GM13976 (cell line): Measurements from ENCODE around the gene HES7.

Experiments
- DNase-seq: peaks from one replicate; pipeline ENCODE4 v3.0.0; 2012; ENCODE audit warnings: low spot score
- in situ Hi-C: fragments of 300-500 bp; cut with MboI; formaldehyde crosslinking; loops from one replicate; pipeline ENCODE4 v1.12.0; 2022; ENCODE audit warnings: low sequenced_read_pairs, mixed read lengths, inconsistent platforms; ENCODE audit not compliant: unreplicated experiment
- TF ChIP-seq, protein P1 (sequence below): IDR thresholded peaks from 2 replicates; pipeline ENCODE4 v1.5.1; 2012; ENCODE audit warnings: borderline replicate concordance, mild to moderate bottlenecking; ENCODE audit not compliant: insufficient read depth; ENCODE audit errors: extremely low read depth, missing control alignments, control extremely low read depth

Gene HES7

DNA sequence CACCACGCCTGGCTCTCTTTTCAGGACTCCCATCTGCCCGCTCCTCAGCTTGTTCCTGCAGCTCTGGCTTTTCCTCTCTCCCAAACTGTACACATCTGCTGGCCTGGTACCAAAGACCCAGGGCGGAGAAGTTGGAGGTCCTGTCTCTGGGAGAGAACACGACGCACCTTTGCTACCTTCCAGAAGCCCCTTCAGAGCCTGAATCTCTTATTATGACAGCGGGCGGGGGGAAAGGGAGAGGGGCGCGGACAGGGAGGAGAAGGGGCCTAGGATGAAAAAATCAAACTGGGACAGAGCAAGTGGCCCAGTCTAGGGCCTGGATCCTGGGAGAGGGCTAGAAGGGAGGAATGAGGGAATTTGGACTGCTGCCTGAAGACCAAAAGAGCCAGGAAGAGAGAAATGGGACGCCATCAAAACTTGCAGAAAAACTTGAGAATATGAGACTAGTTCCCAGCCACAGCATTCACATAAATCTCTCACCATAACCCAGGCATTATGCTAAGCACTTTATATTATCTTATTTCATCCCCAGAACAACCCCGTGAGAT lies 30.8 kb upstream of the HES7 start:
- DNase-seq, result no peak
- TF ChIP-seq, protein P1, sequence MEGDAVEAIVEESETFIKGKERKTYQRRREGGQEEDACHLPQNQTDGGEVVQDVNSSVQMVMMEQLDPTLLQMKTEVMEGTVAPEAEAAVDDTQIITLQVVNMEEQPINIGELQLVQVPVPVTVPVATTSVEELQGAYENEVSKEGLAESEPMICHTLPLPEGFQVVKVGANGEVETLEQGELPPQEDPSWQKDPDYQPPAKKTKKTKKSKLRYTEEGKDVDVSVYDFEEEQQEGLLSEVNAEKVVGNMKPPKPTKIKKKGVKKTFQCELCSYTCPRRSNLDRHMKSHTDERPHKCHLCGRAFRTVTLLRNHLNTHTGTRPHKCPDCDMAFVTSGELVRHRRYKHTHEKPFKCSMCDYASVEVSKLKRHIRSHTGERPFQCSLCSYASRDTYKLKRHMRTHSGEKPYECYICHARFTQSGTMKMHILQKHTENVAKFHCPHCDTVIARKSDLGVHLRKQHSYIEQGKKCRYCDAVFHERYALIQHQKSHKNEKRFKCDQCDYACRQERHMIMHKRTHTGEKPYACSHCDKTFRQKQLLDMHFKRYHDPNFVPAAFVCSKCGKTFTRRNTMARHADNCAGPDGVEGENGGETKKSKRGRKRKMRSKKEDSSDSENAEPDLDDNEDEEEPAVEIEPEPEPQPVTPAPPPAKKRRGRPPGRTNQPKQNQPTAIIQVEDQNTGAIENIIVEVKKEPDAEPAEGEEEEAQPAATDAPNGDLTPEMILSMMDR, result no peak
- in situ Hi-C loops, result no loop called here

DNA sequence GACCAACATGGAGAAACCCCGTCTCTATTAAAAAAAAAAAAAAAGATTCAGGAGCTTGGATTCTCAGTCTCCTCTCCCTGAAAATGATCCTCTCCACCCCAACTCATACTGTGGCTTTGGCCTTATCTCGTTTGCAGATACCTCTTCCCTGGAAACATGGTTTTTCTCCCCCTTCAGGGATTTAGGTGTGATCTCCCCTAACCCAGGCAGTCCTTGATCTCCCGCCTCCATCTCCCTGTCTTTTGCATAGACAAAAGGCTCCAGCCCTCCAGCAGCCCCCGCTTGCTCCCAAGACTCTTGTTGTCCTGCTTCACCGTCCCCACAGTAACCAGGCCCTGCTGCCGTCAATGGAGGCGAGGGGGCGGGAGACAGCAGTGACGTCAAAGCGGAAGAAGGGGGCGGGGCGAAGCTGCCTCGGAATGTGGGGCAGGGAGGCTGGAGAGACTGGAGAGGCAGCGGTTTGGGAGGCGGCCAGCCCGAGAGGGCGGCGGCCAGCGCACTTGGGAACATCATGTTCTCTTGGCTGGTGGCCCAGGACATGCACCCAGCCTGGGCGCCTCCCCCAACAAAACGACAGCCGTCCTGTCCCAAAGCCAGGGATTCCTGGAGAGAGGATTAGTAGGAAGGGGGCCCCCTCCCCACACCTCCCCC lies 30.2 kb upstream of the HES7 start:
- TF ChIP-seq, protein P1, result no peak
- in situ Hi-C loops, result no loop called here
- DNase-seq, result peak; percentile 70

DNA sequence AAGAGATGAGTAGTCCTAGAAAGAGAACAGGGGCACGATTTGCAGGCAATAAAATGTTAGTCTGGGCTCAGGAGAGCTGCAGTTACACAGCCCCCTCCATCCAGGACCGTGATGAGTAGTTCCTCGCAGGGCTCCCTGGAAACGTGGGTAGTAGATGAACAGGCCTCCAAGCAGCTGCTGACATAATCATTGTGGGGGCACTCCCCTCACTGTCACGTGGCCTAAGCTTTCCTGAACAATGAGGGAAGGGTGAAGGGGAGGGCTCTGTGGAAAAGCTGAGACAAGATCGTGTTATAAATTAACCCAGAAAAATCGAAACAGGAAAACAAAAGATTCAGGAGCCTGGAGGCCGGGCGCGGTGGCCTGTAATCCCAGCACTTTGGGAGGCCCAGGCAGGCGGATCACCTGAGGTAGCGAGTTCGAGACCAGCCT lies 29.6 kb upstream of the HES7 start:
- TF ChIP-seq, protein P1, result no peak
- DNase-seq, result no peak
- in situ Hi-C loops, result no loop called here

DNA sequence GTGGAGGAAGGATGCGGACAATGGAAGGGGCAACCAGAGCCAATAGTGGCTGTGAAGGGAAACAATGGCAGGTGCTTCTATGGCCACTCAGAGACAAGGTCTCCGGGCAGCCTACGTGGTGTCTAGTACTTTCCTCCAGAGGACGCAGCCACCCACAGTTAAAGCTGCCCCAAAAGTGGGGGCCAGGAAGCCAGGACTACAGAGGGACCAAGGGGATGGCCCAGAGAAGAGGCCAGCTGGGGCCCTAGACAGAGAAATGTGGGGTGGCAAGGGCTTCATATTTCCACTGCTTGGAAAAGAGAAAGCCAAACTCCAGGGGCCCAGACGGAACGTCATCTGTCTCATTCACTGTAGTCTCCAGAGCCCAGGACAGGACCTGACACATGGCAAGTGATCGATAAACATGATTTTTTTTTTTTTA lies 29.1 kb upstream of the HES7 start:
- in situ Hi-C loops, result no loop called here
- TF ChIP-seq, protein P1, result no peak
- no peak for DNase-seq

DNA sequence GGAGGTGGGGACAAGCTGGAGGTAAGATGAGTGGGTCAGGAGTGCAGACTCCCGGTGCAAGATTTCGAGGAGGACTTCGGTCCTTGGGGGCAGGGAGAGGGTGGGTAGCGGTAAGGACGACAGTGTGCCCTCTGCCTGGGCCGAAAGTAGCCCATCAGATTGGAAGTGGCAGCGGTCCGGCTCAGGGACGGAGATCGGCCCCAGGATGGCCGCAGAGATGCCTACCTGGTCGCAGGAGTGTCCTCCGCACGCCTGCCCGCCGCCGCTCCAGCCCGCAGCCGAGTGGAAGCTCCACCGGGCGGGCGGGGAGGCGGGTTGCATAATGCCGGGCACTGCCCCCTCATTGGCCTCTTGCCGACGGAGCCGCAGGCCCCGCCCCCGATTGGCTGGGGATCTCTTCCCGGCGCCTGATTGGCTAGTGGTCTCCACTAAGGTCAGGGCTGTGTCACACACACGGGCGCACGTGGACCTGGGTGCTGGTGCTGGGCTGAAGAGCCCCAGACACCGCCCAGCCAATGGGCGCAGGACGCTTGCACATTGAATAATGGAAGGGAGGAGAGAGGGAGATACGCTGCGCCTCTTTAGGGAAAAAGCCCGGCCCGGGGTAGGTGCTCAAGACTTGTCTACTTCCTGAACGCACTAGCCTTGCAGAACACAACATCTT lies 28.3 kb upstream of the HES7 start, which contains the start of gene PER1:
Gene PER1 (minus strand): TSS at position 293 of the 664 bp plus-strand sequence. CDS start 1,698 bp downstream, outside the sequence.
- peak; percentile 93 for DNase-seq
- TF ChIP-seq, protein P1, result no peak
- in situ Hi-C loops, result no loop called here

DNA sequence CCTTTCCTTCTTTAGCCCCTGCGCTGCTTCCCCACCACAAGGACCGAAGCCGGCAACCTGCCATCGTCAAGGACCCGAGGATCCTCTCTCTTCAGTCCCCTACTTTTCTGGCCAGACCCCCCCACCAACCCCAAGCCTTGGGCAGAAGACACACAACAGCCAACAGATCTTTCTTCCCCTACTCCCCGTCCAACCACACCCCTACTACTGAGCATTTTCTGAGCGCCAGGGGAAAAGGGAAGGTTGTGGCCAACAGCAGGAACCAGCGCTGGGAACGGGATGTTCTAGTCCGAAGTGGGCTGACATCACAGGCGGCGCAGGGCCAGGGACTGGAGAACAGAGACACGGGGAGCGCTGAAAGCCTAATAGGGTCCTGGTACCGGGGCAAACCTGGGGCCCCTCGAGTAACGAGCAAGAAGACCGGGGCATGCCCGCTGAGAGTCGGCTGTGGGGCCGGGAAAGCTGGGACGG lies 27.8 kb upstream of the HES7 start:
- DNase-seq, result no peak
- TF ChIP-seq, protein P1, result no peak
- in situ Hi-C loops, result no loop called here
